ENCODE data around the gene FBXL7.

FBXL7 gene

GRCh38 chr5:15645381-15646160 is 145.6 kb downstream of the FBXL7 start:
- no peak overlapping the region for H3K4me3 ChIP-seq (ENCODE audit: low read depth, low read length, poor library complexity, severe bottlenecking)
- H3K4me2 ChIP-seq (ENCODE audit: low read length), result no peak overlapping the region
- H3K9me3 ChIP-seq (ENCODE audit: low read length), result no peaks in the 10 kb centered on the region
- H3K79me2 ChIP-seq (ENCODE audit: insufficient read depth, low read length), result no peaks in the 10 kb centered on the region
- H3K9me2 ChIP-seq (ENCODE audit: low read depth, low read length), result no peaks in the 10 kb centered on the region
- no peaks in the 10 kb centered on the region for H3K4me1 ChIP-seq (ENCODE audit: insufficient read depth, low read length, severe bottlenecking)
- H3F3A ChIP-seq (ENCODE audit: insufficient read depth, low read length), result no peaks in the 10 kb centered on the region
- no peak for TF ChIP-seq CTCF (IDR thresholded peaks at IDR 0.05; ENCODE audit: low read length)
- no peak for TF ChIP-seq EZH2 (IDR thresholded peaks at IDR 0.05; ENCODE audit: borderline replicate concordance, low read length)
- H3K9ac ChIP-seq (ENCODE audit: low read length), result no peak overlapping the region
- H2AFZ ChIP-seq (ENCODE audit: low read length), result no peak overlapping the region
- H4K20me1 ChIP-seq (ENCODE audit: insufficient read depth, low read length), result no peaks in the 10 kb centered on the region
- H3K27ac ChIP-seq (ENCODE audit: low read depth, low read length, poor library complexity, severe bottlenecking), result no peak overlapping the region
- H3K27me3 ChIP-seq (ENCODE audit: insufficient read depth, low read length), result no peaks in the 10 kb centered on the region
- H3K36me3 ChIP-seq (ENCODE audit: insufficient read depth, low read length), result no peaks in the 10 kb centered on the region

- no peaks in the 10 kb centered on the region for H3K9me3 ChIP-seq (ENCODE audit: low read length)
- no peak for TF ChIP-seq EZH2 (IDR thresholded peaks at IDR 0.05; ENCODE audit: borderline replicate concordance, low read length)
- no peak for TF ChIP-seq CTCF (IDR thresholded peaks at IDR 0.05; ENCODE audit: low read length)
- H3K27me3 ChIP-seq (ENCODE audit: insufficient read depth, low read length), result no peaks in the 10 kb centered on the region
- no peaks in the 10 kb centered on the region for H3K4me1 ChIP-seq (ENCODE audit: insufficient read depth, low read length, severe bottlenecking)
- no peaks in the 10 kb centered on the region for H3K79me2 ChIP-seq (ENCODE audit: insufficient read depth, low read length)
- H3K36me3 ChIP-seq (ENCODE audit: insufficient read depth, low read length), result no peaks in the 10 kb centered on the region
- no peak overlapping the region for H2AFZ ChIP-seq (ENCODE audit: low read length)
- H3F3A ChIP-seq (ENCODE audit: insufficient read depth, low read length), result no peaks in the 10 kb centered on the region
- H3K4me3 ChIP-seq (ENCODE audit: low read depth, low read length, poor library complexity, severe bottlenecking), result no peak overlapping the region
- H3K9ac ChIP-seq (ENCODE audit: low read length), result no peak overlapping the region
- H3K27ac ChIP-seq (ENCODE audit: low read depth, low read length, poor library complexity, severe bottlenecking), result no peak overlapping the region
- H3K4me2 ChIP-seq (ENCODE audit: low read length), result no peak overlapping the region
- no peaks in the 10 kb centered on the region for H4K20me1 ChIP-seq (ENCODE audit: insufficient read depth, low read length)
- H3K9me2 ChIP-seq (ENCODE audit: low read depth, low read length), result no peaks in the 10 kb centered on the region
These were observed 146.4 kb downstream of the FBXL7 start for GRCh38 chr5:15646371-15646770.

- no peaks in the 10 kb centered on the region for H4K20me1 ChIP-seq (ENCODE audit: insufficient read depth, low read length)
- H3K9me2 ChIP-seq (ENCODE audit: low read depth, low read length), result no peaks in the 10 kb centered on the region
- no peak overlapping the region for H3K4me2 ChIP-seq (ENCODE audit: low read length)
- no peak overlapping the region for H2AFZ ChIP-seq (ENCODE audit: low read length)
- no peaks in the 10 kb centered on the region for H3F3A ChIP-seq (ENCODE audit: insufficient read depth, low read length)
- no peaks in the 10 kb centered on the region for H3K27me3 ChIP-seq (ENCODE audit: insufficient read depth, low read length)
- TF ChIP-seq CTCF (IDR thresholded peaks at IDR 0.05; ENCODE audit: low read length) (no peak), EZH2 (IDR thresholded peaks at IDR 0.05; ENCODE audit: borderline replicate concordance, low read length) (no peak)
- no peak overlapping the region for H3K4me3 ChIP-seq (ENCODE audit: low read depth, low read length, poor library complexity, severe bottlenecking)
- no peaks in the 10 kb centered on the region for H3K9me3 ChIP-seq (ENCODE audit: low read length)
- no peak overlapping the region for H3K9ac ChIP-seq (ENCODE audit: low read length)
- no peaks in the 10 kb centered on the region for H3K36me3 ChIP-seq (ENCODE audit: insufficient read depth, low read length)
- H3K79me2 ChIP-seq (ENCODE audit: insufficient read depth, low read length), result no peaks in the 10 kb centered on the region
- H3K27ac ChIP-seq (ENCODE audit: low read depth, low read length, poor library complexity, severe bottlenecking), result no peak overlapping the region
- H3K4me1 ChIP-seq (ENCODE audit: insufficient read depth, low read length, severe bottlenecking), result no peaks in the 10 kb centered on the region
These were observed 147.3 kb downstream of the FBXL7 start for GRCh38 chr5:15647251-15647650.
